ENCODE results near the gene KCNK3. TPM values are rescaled to one million over a fixed set of nuclear protein-coding genes. Genes with fewer than 3 reads are reported as not detected.
"Not testable (repeated sequence)": the region's sequence is repeated elsewhere in the genome, so short reads cannot be mapped to it uniquely, and the experiment has no call there.

Gene KCNK3
- total and polyA plus RNA-seq, 9 donors = 0.76 to 78.2 (median 2.1) TPM

DNA sequence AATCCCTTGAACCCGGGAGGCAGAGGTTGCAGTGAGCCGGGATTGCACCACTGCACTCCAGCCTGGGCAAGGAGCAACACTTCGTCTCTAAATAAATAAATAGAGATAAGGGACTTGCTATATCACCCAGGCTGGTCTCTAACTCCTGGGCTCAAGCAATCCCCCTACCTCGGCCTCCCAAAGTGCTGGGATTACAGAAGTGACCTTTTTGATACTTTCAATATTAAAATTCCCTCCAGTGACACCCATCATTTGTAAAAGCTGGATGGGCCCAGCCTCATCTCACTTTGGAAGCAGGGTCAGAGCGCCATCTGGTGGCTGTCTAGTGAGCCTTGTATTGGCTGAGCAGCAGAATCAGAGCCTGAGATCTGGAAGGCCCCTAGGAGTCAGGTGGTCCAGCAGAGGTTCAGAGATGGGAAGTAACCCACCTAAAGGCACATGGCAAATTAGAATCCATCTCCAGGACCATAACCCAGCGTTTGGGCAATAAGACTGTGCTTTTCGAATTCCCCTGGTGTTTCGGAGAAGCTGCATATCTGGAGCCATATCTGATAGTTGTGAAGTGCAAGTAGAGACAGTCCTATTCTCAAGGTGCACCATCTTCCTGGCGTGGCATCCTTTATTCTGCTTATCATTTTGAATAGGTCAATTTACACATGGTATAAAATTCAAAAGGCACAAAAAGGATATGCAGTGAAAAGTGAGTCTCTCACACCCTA, 53.2 kb downstream of the KCNK3 start:
- no peaks in the 10 kb centered on the region for H3K9me3 ChIP-seq
- no peaks in the 10 kb centered on the region for H3K4me1 ChIP-seq (ENCODE audit: insufficient read depth)
- H3K36me3 ChIP-seq = no peaks in the 10 kb centered on the region
- DNase-seq = peak; percentile 77 to 90 (median 89)
- no peaks in the 10 kb centered on the region for H3K27me3 ChIP-seq
- no peak overlapping the region for H3K4me3 ChIP-seq
- WGBS, 3 donors = 21 to 24% (median 22%) methylated on average over 9 of the region's 9 CpGs
- TF ChIP-seq CTCF (IDR thresholded peaks at IDR 0.05) = peak; percentile 85 to 95 (median 85)
- TF ChIP-seq EP300 (IDR thresholded peaks at IDR 0.05) = no peak
- TF ChIP-seq POLR2A (IDR thresholded peaks at IDR 0.05) = peak; percentile 31
- intact Hi-C loops (cut with DNase I) = loop anchor here in 3 of 4 donors (1.0 to 5.0 kb wide), 3 partner anchors 138 to 140 kb away; no protein-coding TSS in a partner anchor
- H3K27ac ChIP-seq = no peak overlapping the region

DNA sequence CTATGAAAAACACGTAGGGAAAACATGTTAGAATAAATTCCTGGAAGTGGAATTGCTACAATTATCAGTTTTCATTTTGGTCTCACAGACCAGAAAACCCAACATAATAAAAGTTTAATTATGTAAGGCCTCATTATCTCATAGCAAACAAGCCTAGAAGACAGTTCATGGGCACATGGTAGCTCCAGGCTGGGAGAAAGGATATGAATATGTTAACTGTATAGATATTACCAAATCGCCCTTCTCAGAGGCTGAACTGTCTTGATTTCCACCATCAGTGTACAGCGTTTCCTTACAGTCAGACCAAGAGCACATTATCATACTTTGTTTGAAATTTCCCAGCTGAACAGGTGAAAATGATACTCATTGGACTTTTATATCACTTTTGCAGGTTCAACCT, 54.4 kb downstream of the KCNK3 start:
- H3K36me3 ChIP-seq = no peaks in the 10 kb centered on the region
- no peaks in the 10 kb centered on the region for H3K9me3 ChIP-seq
- WGBS, 3 donors = 52 to 64% (median 55%) methylated on average over 3 of the region's 3 CpGs
- H3K4me3 ChIP-seq = no peak overlapping the region
- DNase-seq = no peak
- no peak overlapping the region for H3K27ac ChIP-seq
- intact Hi-C loops (cut with DNase I) = loop anchor here in 1 of 4 donors (5.0 kb wide), 1 partner anchor 140 kb away; no protein-coding TSS in a partner anchor
- H3K27me3 ChIP-seq = no peaks in the 10 kb centered on the region
- TF ChIP-seq CTCF (IDR thresholded peaks at IDR 0.05) (no peak), POLR2A (IDR thresholded peaks at IDR 0.05) (no peak), EP300 (IDR thresholded peaks at IDR 0.05) (no peak)
- H3K4me1 ChIP-seq (ENCODE audit: insufficient read depth) = no peaks in the 10 kb centered on the region

- H3K36me3 ChIP-seq; DNase-seq; H3K27me3 ChIP-seq; H3K4me3 ChIP-seq; H3K27ac ChIP-seq; H3K9me3 ChIP-seq; H3K4me1 ChIP-seq (ENCODE audit: insufficient read depth): not testable (repeated sequence)
- whole genome bisulfite sequencing, 3 donors = 32 to 36% (median 33%) methylated on average over 8 of the region's 8 CpGs
- intact Hi-C loops (cut with DNase I) = loop anchor here in 1 of 4 donors (5.0 kb wide), 1 partner anchor 143 kb away; no protein-coding TSS in a partner anchor
Measured at GRCh38 chr2:26749787-26750420, 57.4 kb downstream of the KCNK3 start.

GRCh38 chr2:26750467-26750866, 57.9 kb downstream of the KCNK3 start:
- H3K4me1 ChIP-seq (ENCODE audit: insufficient read depth); H3K36me3 ChIP-seq; intact Hi-C loops (cut with DNase I); H3K9me3 ChIP-seq; H3K27me3 ChIP-seq; H3K27ac ChIP-seq; H3K4me3 ChIP-seq; DNase-seq: not testable (repeated sequence)
- 87 to 91% (median 89%) methylated on average over 11 of the region's 11 CpGs for WGBS, 3 donors

- Histone ChIP-seq H3K27ac (no peak overlapping the region), H3K9me3 (no peaks in the 10 kb centered on the region), H3K27me3 (no peaks in the 10 kb centered on the region), H3K4me1 (ENCODE audit: insufficient read depth) (no peaks in the 10 kb centered on the region), H3K36me3 (no peaks in the 10 kb centered on the region), H3K4me3 (no peak overlapping the region)
- no peak for DNase-seq
- intact Hi-C loops (cut with DNase I) = no loop called here
- no peak for TF ChIP-seq POLR2A (IDR thresholded peaks at IDR 0.05)
- TF ChIP-seq EP300 (IDR thresholded peaks at IDR 0.05) = no peak
- no peak for TF ChIP-seq CTCF (IDR thresholded peaks at IDR 0.05)
- WGBS, 3 donors = 78 to 83% (median 83%) methylated on average over 3 of the region's 3 CpGs
Measured at GRCh38 chr2:26752656-26753055, 60.1 kb downstream of the KCNK3 start.

Data from ovary (tissue), 9 donors.